Parathyroid adenoma (tissue), 2 donors: ENCODE results near the gene STK11.

Experiments
- H2AFZ ChIP-seq: fragments of 300-600 bp; sonication (generic); one replicate; pipeline ENCODE4 v1.7.0; 2017; ENCODE audit warnings: antibody characterized with exemption, mild to moderate bottlenecking
- H3K27ac ChIP-seq: fragments of 300-600 bp; sonication (generic); one replicate; pipeline ENCODE4 v1.7.0; 2017
- H3K27me3 ChIP-seq: fragments of 300-600 bp; sonication (generic); one replicate; pipeline ENCODE4 v1.7.0; 2017; ENCODE audit warnings: low read length; ENCODE audit not compliant: control insufficient read depth, insufficient read depth
- H3K36me3 ChIP-seq: fragments of 300-600 bp; sonication (generic); one replicate; pipeline ENCODE4 v1.7.0; 2017; ENCODE audit warnings: low read length; ENCODE audit not compliant: control insufficient read depth, insufficient read depth
- H3K4me1 ChIP-seq: fragments of 300-600 bp; sonication (generic); one replicate; pipeline ENCODE4 v1.7.0; 2017; ENCODE audit warnings: control low read depth
- H3K4me2 ChIP-seq: fragments of 300-600 bp; sonication (generic); one replicate; pipeline ENCODE4 v1.7.0; 2017; ENCODE audit warnings: low read length
- H3K4me3 ChIP-seq: fragments of 300-600 bp; sonication (generic); one replicate; pipeline ENCODE4 v1.7.0; 2017; ENCODE audit warnings: low read depth, low read length
- H3K79me2 ChIP-seq: fragments of 300-600 bp; sonication (generic); one replicate; pipeline ENCODE4 v1.7.0; 2017; ENCODE audit warnings: control low read depth
- H3K9ac ChIP-seq: fragments of 300-600 bp; sonication (generic); one replicate; pipeline ENCODE4 v1.7.0; 2017; ENCODE audit warnings: mild to moderate bottlenecking
- H3K9me3 ChIP-seq: fragments of 300-600 bp; sonication (generic); one replicate; pipeline ENCODE4 v1.7.0; 2017; ENCODE audit warnings: low read length; ENCODE audit not compliant: control insufficient read depth
- CTCF ChIP-seq: fragments of 300-600 bp; sonication (generic); IDR thresholded peaks from one replicate; pipeline ENCODE4 v1.7.0; 2017; ENCODE audit warnings: antibody characterized with exemption, mild to moderate bottlenecking
- donor health status: primary hyperparathyroidism.

The STK11 gene

DNA sequence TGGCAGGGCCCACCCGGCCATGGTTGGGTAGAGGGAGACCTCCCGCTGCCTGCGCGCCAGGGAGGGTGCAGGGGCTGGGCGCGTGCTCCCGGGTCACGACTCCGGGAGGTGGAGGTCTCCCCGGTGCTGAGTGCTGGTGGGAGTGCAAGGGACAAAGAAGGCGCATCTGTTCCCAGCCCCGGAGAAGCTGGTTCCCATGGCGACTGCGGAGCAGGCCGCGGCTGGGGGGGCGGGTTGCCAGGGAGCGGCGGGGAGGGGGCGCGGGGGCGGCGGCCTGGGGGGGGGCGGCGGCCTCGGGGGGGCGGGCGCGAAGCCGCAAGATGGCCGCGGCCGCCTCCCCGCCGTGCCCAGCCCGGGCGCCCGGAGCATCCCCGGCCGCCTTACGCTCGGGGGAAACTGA lies 31.0 kb downstream of the STK11 start:
- H3K27ac ChIP-seq = no peak overlapping the region
- H3K4me2 ChIP-seq = peak overlapping the region; percentile 69
- H3K4me3 ChIP-seq = no peak overlapping the region
- peaks cover 22% of the 10 kb centered on the region for H3K4me1 ChIP-seq
- H3K27me3 ChIP-seq = no peaks in the 10 kb centered on the region
- no peak for TF ChIP-seq CTCF
- no peak overlapping the region for H3K9ac ChIP-seq
- H3K36me3 ChIP-seq = no peaks in the 10 kb centered on the region
- H3K9me3 ChIP-seq = no peaks in the 10 kb centered on the region
- peak overlapping the region; percentile 71 for H2AFZ ChIP-seq
- H3K79me2 ChIP-seq = no peaks in the 10 kb centered on the region

- H3K79me2 ChIP-seq = no peaks in the 10 kb centered on the region
- no peak overlapping the region for H3K9ac ChIP-seq
- H3K4me3 ChIP-seq = peak overlapping the region; percentile 53
- no peak for TF ChIP-seq CTCF
- peaks cover 22% of the 10 kb centered on the region for H3K4me1 ChIP-seq
- no peaks in the 10 kb centered on the region for H3K27me3 ChIP-seq
- no peak overlapping the region for H3K27ac ChIP-seq
- H3K36me3 ChIP-seq = no peaks in the 10 kb centered on the region
- H2AFZ ChIP-seq = peak overlapping the region; percentile 71
- H3K9me3 ChIP-seq = no peaks in the 10 kb centered on the region
- H3K4me2 ChIP-seq = peak overlapping the region; percentile 69
Observed at GRCh38 chr19:1237027-1237659, 31.6 kb downstream of the STK11 start.

GRCh38 chr19:1237754-1238368 lies 32.3 kb downstream of the STK11 start, which contains the start of gene CBARP:
Gene CBARP, minus strand, starts transcription at chr19:1238005. Its CDS starts 1,905 bp downstream, at chr19:1236100.
- Histone ChIP-seq H3K27me3 (no peaks in the 10 kb centered on the region), H3K9ac (no peak within 1 kb of the TSS), H3K9me3 (no peaks in the 10 kb centered on the region), H3K4me1 (peaks cover 18% of the 10 kb centered on the region), H3K27ac (no peak within 1 kb of the TSS), H3K4me3 (peak within 1 kb of the TSS; percentile 53), H3K79me2 (no peaks in the 10 kb centered on the region), H3K4me2 (peak within 1 kb of the TSS; percentile 69), H3K36me3 (no peaks in the 10 kb centered on the region), H2AFZ (peak within 1 kb of the TSS; percentile 71)
- no peak for TF ChIP-seq CTCF

- peaks cover 16% of the 10 kb centered on the region for H3K4me1 ChIP-seq
- peak overlapping the region; percentile 49 for H3K4me2 ChIP-seq
- no peaks in the 10 kb centered on the region for H3K79me2 ChIP-seq
- no peak for TF ChIP-seq CTCF
- no peaks in the 10 kb centered on the region for H3K9me3 ChIP-seq
- H3K36me3 ChIP-seq = no peaks in the 10 kb centered on the region
- H3K27me3 ChIP-seq = no peaks in the 10 kb centered on the region
- H3K4me3 ChIP-seq = no peak overlapping the region
- H3K9ac ChIP-seq = no peak overlapping the region
- H2AFZ ChIP-seq = no peak overlapping the region
- H3K27ac ChIP-seq = no peak overlapping the region
Observed at GRCh38 chr19:1238369-1239303, 33.1 kb downstream of the STK11 start.
